ENCODE measurements around the gene SLC2A1.

GRCh38 chr1:42935313-42935895 is 23.3 kb downstream of the SLC2A1 start:
- TF ChIP-seq CTCF (IDR thresholded peaks at IDR 0.05) = no peak
- no peak for TF ChIP-seq POLR2A (IDR thresholded peaks at IDR 0.05)
- TF ChIP-seq POLR2AphosphoS5 (IDR thresholded peaks at IDR 0.05) = no peak
